CD14-positive monocyte (primary cell): ENCODE results near the gene MYO6. TPM values are rescaled to one million over a fixed set of nuclear protein-coding genes. Genes with fewer than 3 reads are reported as not detected.

Source experiments
- DNase-seq, 3 donors: peaks; one replicate each; pipeline ENCODE4 v3.0.0-alpha.2; 2011 to 2022
- H2AFZ ChIP-seq: 2 replicates; pipeline ENCODE4 v1.6.0; 2012; ENCODE audit warnings: mild to moderate bottlenecking, low read depth, low read length, inconsistent platforms; ENCODE audit not compliant: insufficient read depth, poor library complexity, severe bottlenecking
- H3K27ac ChIP-seq, 2 donors: 1 replicate in 1 of 2; 2 replicates in 1 of 2; pipeline ENCODE4 v1.5.1; 2012 to 2013; ENCODE audit warnings: low read length in 2 of 2, control low read depth in 1 of 2, inconsistent platforms in 1 of 2, low read depth in 1 of 2, mild to moderate bottlenecking in 1 of 2
- H3K27me3 ChIP-seq, 2 donors: one replicate each; pipeline versions ENCODE4 v1.6.0 to v1.6.1; 2011 to 2013; ENCODE audit warnings: low read length in 2 of 2; ENCODE audit not compliant: control insufficient read depth in 2 of 2, insufficient read depth in 2 of 2
- H3K36me3 ChIP-seq, 2 donors: replicated peaks in 1 of 2; 1 replicate in 1 of 2; 2 replicates in 1 of 2; pipeline versions ENCODE4 v1.5.1 to v1.6.1; 2012 to 2013; ENCODE audit warnings: low read length in 2 of 2, control low read depth in 1 of 2, inconsistent platforms in 1 of 2, mild to moderate bottlenecking in 1 of 2; ENCODE audit not compliant: insufficient read depth in 2 of 2, control insufficient read depth in 1 of 2
- H3K4me1 ChIP-seq, 2 donors: 1 replicate in 1 of 2; 2 replicates in 1 of 2; pipeline versions ENCODE4 v1.5.1 to v1.6.1; 2012 to 2013; ENCODE audit warnings: low read length in 2 of 2, control low read depth in 1 of 2, inconsistent platforms in 1 of 2, mild to moderate bottlenecking in 1 of 2, moderate library complexity in 1 of 2; ENCODE audit not compliant: insufficient read depth in 2 of 2, control insufficient read depth in 1 of 2
- H3K4me2 ChIP-seq: replicated peaks from 2 replicates; pipeline ENCODE3; 2012; ENCODE audit warnings: low read length, moderate library complexity, mild to moderate bottlenecking; ENCODE audit not compliant: poor library complexity, severe bottlenecking; ENCODE audit errors: extremely low read depth
- H3K4me3 ChIP-seq, 3 experiments: fragments of 200-600 bp in 1 of 3; sonication (generic) in 1 of 3; replicated peaks in 1 of 3; 1 replicate in 2 of 3; 2 replicates in 1 of 3; pipeline ENCODE4 v1.5.1; 2011 to 2013; ENCODE audit warnings: low read length in 3 of 3, mild to moderate bottlenecking in 3 of 3, control low read depth in 2 of 3, low read depth in 2 of 3, inconsistent platforms in 1 of 3, moderate library complexity in 1 of 3
- H3K79me2 ChIP-seq: 2 replicates; pipeline ENCODE4 v1.6.0; 2012; ENCODE audit warnings: mild to moderate bottlenecking, control low read depth, inconsistent platforms, low read length, moderate library complexity; ENCODE audit not compliant: insufficient read depth
- H3K9ac ChIP-seq: 2 replicates; pipeline ENCODE4 v1.6.0; 2017; ENCODE audit warnings: low read length, mild to moderate bottlenecking; ENCODE audit not compliant: insufficient read depth, poor library complexity, severe bottlenecking
- H3K9me3 ChIP-seq, 2 donors: replicated peaks in 1 of 2; 1 replicate in 1 of 2; 2 replicates in 1 of 2; pipeline versions ENCODE4 v1.5.1 to v1.6.1; 2012 to 2013; ENCODE audit warnings: low read length in 2 of 2, control low read depth in 1 of 2; ENCODE audit not compliant: control insufficient read depth in 1 of 2, insufficient read depth in 1 of 2
- H4K20me1 ChIP-seq: 2 replicates; pipeline ENCODE4 v1.6.0; 2012; ENCODE audit warnings: mild to moderate bottlenecking, low read length, control low read depth, moderate library complexity; ENCODE audit not compliant: insufficient read depth
- H3K27ac Mint-ChIP-seq, 7 donors: one replicate each; pipeline ENCODE4 v1.8.0; 2020; ENCODE audit warnings: mild to moderate bottlenecking in 7 of 7, mixed read lengths in 7 of 7, moderate library complexity in 6 of 7, inconsistent platforms in 2 of 7
- H3K27me3 Mint-ChIP-seq, 3 donors: one replicate each; pipeline ENCODE4 v1.8.0; 2021 to 2022; ENCODE audit warnings: low read depth in 3 of 3, mild to moderate bottlenecking in 3 of 3, mixed read lengths in 3 of 3, moderate library complexity in 3 of 3, inconsistent platforms in 1 of 3
- H3K36me3 Mint-ChIP-seq, 2 donors: one replicate each; pipeline ENCODE4 v1.8.0; 2020; ENCODE audit warnings: mixed read lengths in 2 of 2, inconsistent platforms in 1 of 2, mild to moderate bottlenecking in 1 of 2
- H3K4me1 Mint-ChIP-seq: one replicate; pipeline ENCODE4 v1.8.0; 2020; ENCODE audit warnings: mild to moderate bottlenecking, mixed read lengths
- H3K4me3 Mint-ChIP-seq, 2 donors: one replicate each; pipeline ENCODE4 v1.8.0; 2020; ENCODE audit warnings: mild to moderate bottlenecking in 2 of 2, mixed read lengths in 2 of 2, moderate library complexity in 1 of 2
- H3K9me3 Mint-ChIP-seq, 7 donors: one replicate each; pipeline ENCODE4 v1.8.0; 2020 to 2022; ENCODE audit warnings: mixed read lengths in 7 of 7, mild to moderate bottlenecking in 6 of 7, moderate library complexity in 6 of 7, inconsistent platforms in 2 of 7
- CTCF ChIP-seq: fragments of 200-600 bp; IDR thresholded peaks from one replicate; pipeline ENCODE4 v1.8.0; 2022; ENCODE audit warnings: antibody characterized with exemption, mild to moderate bottlenecking
- WGBS: methylation state at CpG from one replicate; pipeline ENCODE4 v1.1.5; 2013; ENCODE audit warnings: missing lambda C conversion rate; ENCODE audit not compliant: insufficient coverage; 5-methylcytosine and 5-hydroxymethylcytosine counted together
- intact Hi-C, 2 donors: fragments of 100-400 bp; cut with micrococcal nuclease; formaldehyde crosslinking; loops; one replicate each; pipeline versions ENCODE4 v1.15.0 to v1.15.1; 2023
- polyA plus RNA-seq, 3 donors: library from polyadenylated mRNA; depleted of rRNA in 1 of 3; unstranded in 2 of 3; stranded (reverse) in 1 of 3; fragments of 300-500 nt in 2 of 3; fragments of >200 nt in 1 of 3; fragmentation: Illumina TruSeq in 2 of 3; gene quantifications; 1 replicate in 2 of 3; 2 replicates in 1 of 3; pipeline ENCODE4 v1.2.3, GENCODE V29; 2012 to 2021

Gene MYO6
- polyA plus RNA-seq, 3 donors: not detected

- peaks cover 0 to 1% (median 0%) of the 10 kb centered on the region in 7 donors for H3K9me3 Mint-ChIP-seq
- peaks cover 3 to 9% (median 6%) of the 10 kb centered on the region in 3 donors for H3K27me3 Mint-ChIP-seq
- no peak overlapping the region for H3K4me3 ChIP-seq
- no peaks in the 10 kb centered on the region for H3K27me3 ChIP-seq
- H3K4me2 ChIP-seq: no peak overlapping the region
- no peak overlapping the region for H2AFZ ChIP-seq
- no peak overlapping the region for H3K27ac Mint-ChIP-seq
- no peak for DNase-seq
- H3K4me3 Mint-ChIP-seq: no peak overlapping the region
- no peaks in the 10 kb centered on the region for H3K4me1 Mint-ChIP-seq
- no peak overlapping the region for H3K27ac ChIP-seq
- H3K36me3 Mint-ChIP-seq: no peaks in the 10 kb centered on the region
- H3K79me2 ChIP-seq: no peaks in the 10 kb centered on the region
- H3K36me3 ChIP-seq: no peaks in the 10 kb centered on the region
- no peaks in the 10 kb centered on the region for H4K20me1 ChIP-seq
- no peak overlapping the region for H3K9ac ChIP-seq
- no peaks in the 10 kb centered on the region for H3K4me1 ChIP-seq
- intact Hi-C loops: no loop called here
- no peaks in the 10 kb centered on the region for H3K9me3 ChIP-seq
- WGBS: 100% methylated on average over 1 of the region's 3 CpGs
- TF ChIP-seq CTCF: no peak
Measured at GRCh38 chr6:75863784-75864183, 114.7 kb downstream of the MYO6 start.

GRCh38 chr6:75864446-75864845 is 115.4 kb downstream of the MYO6 start:
- intact Hi-C loops: no loop called here
- no peak for DNase-seq
- Histone ChIP-seq H3K4me1 (no peaks in the 10 kb centered on the region), H3K9ac (no peak overlapping the region), H3K27me3 (no peaks in the 10 kb centered on the region), H3K9me3 (no peaks in the 10 kb centered on the region), H3K4me3 (no peak overlapping the region), H4K20me1 (no peaks in the 10 kb centered on the region), H3K27ac (no peak overlapping the region), H3K4me2 (no peak overlapping the region), H3K79me2 (no peaks in the 10 kb centered on the region), H2AFZ (no peak overlapping the region), H3K36me3 (no peaks in the 10 kb centered on the region)
- H3K4me1 Mint-ChIP-seq: no peaks in the 10 kb centered on the region
- no peak for TF ChIP-seq CTCF
- H3K36me3 Mint-ChIP-seq: no peaks in the 10 kb centered on the region
- no peak overlapping the region for H3K4me3 Mint-ChIP-seq
- peaks cover 0 to 1% (median 0%) of the 10 kb centered on the region in 7 donors for H3K9me3 Mint-ChIP-seq
- peaks cover 2 to 5% (median 2%) of the 10 kb centered on the region in 3 donors for H3K27me3 Mint-ChIP-seq
- 90% methylated on average over 2 of the region's 2 CpGs for WGBS
- no peak overlapping the region for H3K27ac Mint-ChIP-seq
